A549 treated with CpdA at 1 μM for 4 hours (cell line): ENCODE measurements around the gene ZNF556. TPM values are rescaled to one million over a fixed set of nuclear protein-coding genes. Genes with fewer than 3 reads are reported as not detected.

Experiments used
- total RNA-seq: library from RNA; stranded (reverse); fragments of 200-300 nt; extraction: Qiagen RNA extraction; gene quantifications from 5 replicates; pipeline ENCODE4 v1.2.3, GENCODE V29; 2022; ENCODE audit warnings: low read depth

ZNF556 gene
- total RNA-seq: 0.01 to 0.05 TPM in 2 of 5 replicates, not detected in the others

GRCh38 chr19:2867025-2867991, at the start of gene ZNF556:
Gene ZNF556, plus strand, starts transcription at chr19:2867335. Its CDS starts 87 bp downstream, at chr19:2867422.

GRCh38 chr19:2819540-2820111, 47.5 kb upstream of the ZNF556 start, which contains the start of gene ZNF554:
Gene ZNF554, plus strand, starts transcription at chr19:2819868. Its CDS starts 204 bp downstream, at chr19:2820072.

GRCh38 chr19:2840794-2841791, 26.0 kb upstream of the ZNF556 start, which contains the start of gene ZNF555:
Gene ZNF555, plus strand, starts transcription at chr19:2841475. Its CDS starts 98 bp downstream, at chr19:2841573.

GRCh38 chr19:2900296-2901252, 33.4 kb downstream of the ZNF556 start, which contains the start of gene ZNF57:
Gene ZNF57, plus strand, starts transcription at chr19:2900928. Its CDS starts 118 bp downstream, at chr19:2901046.

Other genes with a start within 250 kb of the ZNF556 start
- gene GNG7, start 164.6 kb upstream of the ZNF556 start, total RNA-seq: 0.05 to 0.09 TPM (median 0.06 TPM) in 4 of 5 replicates, not detected in the other
- 3.3 to 4.1 TPM (median 3.9 TPM) in 5 replicates for gene DIRAS1, start 146.0 kb upstream of the ZNF556 start, total RNA-seq
- 24.8 to 30.9 TPM (median 28.5 TPM) in 5 replicates for gene SLC39A3, start 127.3 kb upstream of the ZNF556 start, total RNA-seq
- gene SGTA, start 84.1 kb upstream of the ZNF556 start, total RNA-seq: 59.2 to 84.2 TPM (median 75.9 TPM) in 5 replicates
- 80.4 to 111 TPM (median 99.5 TPM) in 5 replicates for gene THOP1, start 81.8 kb upstream of the ZNF556 start, total RNA-seq
- gene ZNF554, start 47.5 kb upstream of the ZNF556 start, total RNA-seq: 0.86 to 1.5 TPM (median 0.93 TPM) in 5 replicates
- gene ZNF555, start 25.9 kb upstream of the ZNF556 start, total RNA-seq: 2.2 to 2.9 TPM (median 2.7 TPM) in 5 replicates
- 1.9 to 3.2 TPM (median 2.0 TPM) in 5 replicates for gene ZNF57, start 33.6 kb downstream of the ZNF556 start, total RNA-seq
- gene ZNF77, start 77.6 kb downstream of the ZNF556 start, total RNA-seq: 1.3 to 2.1 TPM (median 1.4 TPM) in 5 replicates
- gene TLE6, start 110.2 kb downstream of the ZNF556 start, total RNA-seq: 3.1 to 6.5 TPM (median 5.1 TPM) in 5 replicates
- 2.3 to 4.4 TPM (median 3.1 TPM) in 5 replicates for gene TLE2, start 161.9 kb downstream of the ZNF556 start, total RNA-seq
- 167 to 247 TPM (median 239 TPM) in 5 replicates for gene TLE5, start 195.2 kb downstream of the ZNF556 start, total RNA-seq
- 31.4 to 36.9 TPM (median 32.9 TPM) in 5 replicates for gene GNA11, start 227.0 kb downstream of the ZNF556 start, total RNA-seq